Endometrial microvascular endothelial cells (primary cell): ENCODE data around the gene ACADL. TPM values are rescaled to one million over a fixed set of nuclear protein-coding genes. Genes with fewer than 3 reads are reported as not detected.
"Not testable (repeated sequence)": the region's sequence is repeated elsewhere in the genome, so short reads cannot be mapped to it uniquely, and the experiment has no call there.

Experiments
- in situ Hi-C: cut with HindIII; loops from 2 replicates; pipeline ENCODE4 v1.10.0; 2017; ENCODE audit warnings: low sequenced_read_pairs, low pct_unique_long_range_greater_than_20kb; ENCODE audit errors: inconsistent ontology term
- total RNA-seq: library from RNA; depleted of rRNA; stranded (reverse); fragments of >200 nt; gene quantifications from one replicate; pipeline ENCODE4 v1.2.3, GENCODE V29; 2015; ENCODE audit errors: inconsistent ontology term

ACADL gene
- total RNA-seq, 1 donor from 2014 or later: not detected

- in situ Hi-C loops: no loop called here
These were observed 15.1 kb downstream of the ACADL start for GRCh38 chr2:210210185-210210584.

GRCh38 chr2:210207929-210208328, 17.3 kb downstream of the ACADL start:
- in situ Hi-C loops: no loop called here

- in situ Hi-C loops: no loop called here
These were observed 21.7 kb downstream of the ACADL start for GRCh38 chr2:210203558-210203957.

- in situ Hi-C loops: no loop called here
These were observed 22.1 kb downstream of the ACADL start for GRCh38 chr2:210203147-210203546.

GRCh38 chr2:210199854-210200253, 25.4 kb downstream of the ACADL start:
- in situ Hi-C loops: no loop called here

GRCh38 chr2:210199186-210199765, 26.0 kb downstream of the ACADL start:
- in situ Hi-C loops: no loop called here

- in situ Hi-C loops: no loop called here
These were observed 26.9 kb downstream of the ACADL start for GRCh38 chr2:210198326-210198725.

- in situ Hi-C loops: no loop called here
These were observed 27.5 kb downstream of the ACADL start for GRCh38 chr2:210197720-210198119.

GRCh38 chr2:210195101-210195852, 30.0 kb downstream of the ACADL start:
- in situ Hi-C loops: no loop called here

- in situ Hi-C loops: no loop called here
These were observed 34.9 kb downstream of the ACADL start for GRCh38 chr2:210190345-210190744.

GRCh38 chr2:210189452-210190138, 35.7 kb downstream of the ACADL start:
- in situ Hi-C loops: no loop called here

- in situ Hi-C loops: no loop called here
These were observed 36.5 kb downstream of the ACADL start for GRCh38 chr2:210188755-210189154.

GRCh38 chr2:210188190-210188589, 37.1 kb downstream of the ACADL start:
- in situ Hi-C loops: no loop called here

GRCh38 chr2:210183936-210184335, 41.3 kb downstream of the ACADL start:
- in situ Hi-C loops: not testable (repeated sequence)

- in situ Hi-C loops: not testable (repeated sequence)
These were observed 43.6 kb downstream of the ACADL start for GRCh38 chr2:210181606-210182088.

GRCh38 chr2:210181033-210181605, 44.1 kb downstream of the ACADL start:
- in situ Hi-C loops: not testable (repeated sequence)

- in situ Hi-C loops: no loop called here
These were observed 44.8 kb downstream of the ACADL start for GRCh38 chr2:210180477-210180876.

- in situ Hi-C loops: no loop called here
These were observed 45.8 kb downstream of the ACADL start for GRCh38 chr2:210179351-210179990.

- in situ Hi-C loops: no loop called here
These were observed 47.5 kb downstream of the ACADL start for GRCh38 chr2:210177769-210178168.
